Stimulated activated CD4-positive, alpha-beta T cell treated with anti-CD3 and anti-CD28 coated beads, Interleukin-15, amount 100 ng/mL, for 48 hours (primary cell): ENCODE results near the gene GABRD.
A peak's percentile ranks its signal among the peaks of the same experiment; 100 is the strongest.
"Not testable (repeated sequence)": the region's sequence is repeated elsewhere in the genome, so short reads cannot be mapped to it uniquely, and the experiment has no call there.

Experiments
- DNase-seq, 2 donors: peaks; one replicate each; pipeline ENCODE4 v3.0.0-alpha.2; 2020; ENCODE audit warnings: low read depth in 2 of 2

GABRD gene

GRCh38 chr1:2019172-2019543, at the start of gene GABRD:
Gene GABRD (plus strand): TSS chr1:2019345. CDS start chr1:2019424, 79 bp downstream.
- DNase-seq, result peak in 1 of 2 donors; percentile 7

GRCh38 chr1:1969505-1969900, 49.6 kb upstream of the GABRD start:
- no peak for DNase-seq

GRCh38 chr1:1969953-1970716, 49.0 kb upstream of the GABRD start:
- DNase-seq, result no peak

GRCh38 chr1:1971017-1971416, 48.1 kb upstream of the GABRD start:
- DNase-seq, result no peak

GRCh38 chr1:1971688-1972087, 47.5 kb upstream of the GABRD start:
- DNase-seq, result no peak

GRCh38 chr1:1972976-1973715, 46.0 kb upstream of the GABRD start:
- DNase-seq, result no peak

GRCh38 chr1:1973716-1974642, 45.2 kb upstream of the GABRD start:
- no peak for DNase-seq

GRCh38 chr1:1974834-1975233, 44.3 kb upstream of the GABRD start:
- DNase-seq, result no peak

- DNase-seq, result no peak
These were observed 43.6 kb upstream of the GABRD start for GRCh38 chr1:1975535-1975934.

- no peak for DNase-seq
These were observed 43.1 kb upstream of the GABRD start for GRCh38 chr1:1976031-1976430.

GRCh38 chr1:1978108-1978507, 41.0 kb upstream of the GABRD start:
- DNase-seq, result no peak

GRCh38 chr1:1978690-1979481, 40.3 kb upstream of the GABRD start:
- not testable (repeated sequence) for DNase-seq

- DNase-seq, result no peak
These were observed 39.5 kb upstream of the GABRD start for GRCh38 chr1:1979482-1980165.

- DNase-seq, result no peak
These were observed 38.5 kb upstream of the GABRD start for GRCh38 chr1:1980467-1981141.

GRCh38 chr1:1981142-1981500, 38.0 kb upstream of the GABRD start:
- DNase-seq, result no peak

GRCh38 chr1:1981631-1982327, 37.4 kb upstream of the GABRD start:
- not testable (repeated sequence) for DNase-seq

- no peak for DNase-seq
These were observed 36.5 kb upstream of the GABRD start for GRCh38 chr1:1982379-1983232.

GRCh38 chr1:1984560-1985070, 34.5 kb upstream of the GABRD start:
- DNase-seq, result no peak
